ENCODE measurements around the gene GYS1. TPM values are rescaled to one million over a fixed set of nuclear protein-coding genes. Genes with fewer than 3 reads are reported as not detected.

Gene GYS1
- total RNA-seq, 1 donor from 2014 or later = 42.0 TPM

GRCh38 chr19:48992581-48993174 lies 431 bp downstream of the GYS1 start:
- ATAC-seq = peak; percentile 4
- peak; percentile 74 for DNase-seq (ENCODE audit: low spot score)
- intact Hi-C loops (cut with DNase I) = no loop called here

- intact Hi-C loops (cut with DNase I) = no loop called here
- ATAC-seq (peak; percentile 68), DNase-seq (ENCODE audit: low spot score) (peak; percentile 79)
Measured at GRCh38 chr19:48991873-48992580, 1.1 kb downstream of the GYS1 start.

- intact Hi-C loops (cut with DNase I) = no loop called here
- no peak for ATAC-seq
Measured at GRCh38 chr19:48991011-48991609, 2.0 kb downstream of the GYS1 start.

GRCh38 chr19:48990400-48990799 lies 2.7 kb downstream of the GYS1 start:
- no peak for ATAC-seq
- no peak for DNase-seq (ENCODE audit: low spot score)
- intact Hi-C loops (cut with DNase I) = no loop called here

More at GRCh38 chr19:48991011-48991609, 2.0 kb downstream of the GYS1 start:
- no peak for DNase-seq (ENCODE audit: low spot score)

- no peak for DNase-seq (ENCODE audit: low spot score)
- ATAC-seq = no peak
- intact Hi-C loops (cut with DNase I) = no loop called here
Measured at GRCh38 chr19:48989701-48990291, 3.3 kb downstream of the GYS1 start.

- DNase-seq (ENCODE audit: low spot score) = no peak
- intact Hi-C loops (cut with DNase I) = no loop called here
- ATAC-seq = no peak
Measured at GRCh38 chr19:48988860-48989259, 4.2 kb downstream of the GYS1 start.

GRCh38 chr19:48988286-48988685 lies 4.8 kb downstream of the GYS1 start:
- DNase-seq (ENCODE audit: low spot score) = no peak
- intact Hi-C loops (cut with DNase I) = no loop called here
- no peak for ATAC-seq

- ATAC-seq (no peak), DNase-seq (ENCODE audit: low spot score) (no peak)
- intact Hi-C loops (cut with DNase I) = no loop called here
Measured at GRCh38 chr19:48987323-48987722, 5.8 kb downstream of the GYS1 start.

- intact Hi-C loops (cut with DNase I) = no loop called here
- no peak for DNase-seq (ENCODE audit: low spot score)
Measured at GRCh38 chr19:48986211-48986610, 6.9 kb downstream of the GYS1 start.

GRCh38 chr19:48985711-48986110 lies 7.4 kb downstream of the GYS1 start:
- intact Hi-C loops (cut with DNase I) = no loop called here
- no peak for ATAC-seq
- DNase-seq (ENCODE audit: low spot score) = no peak

More at GRCh38 chr19:48986211-48986610, 6.9 kb downstream of the GYS1 start:
- ATAC-seq = no peak

GRCh38 chr19:48982280-48982679 lies 10.8 kb downstream of the GYS1 start:
- DNase-seq (ENCODE audit: low spot score) (no peak), ATAC-seq (no peak)
- intact Hi-C loops (cut with DNase I) = no loop called here

- ATAC-seq (no peak), DNase-seq (ENCODE audit: low spot score) (no peak)
- intact Hi-C loops (cut with DNase I) = no loop called here
Measured at GRCh38 chr19:48977061-48977460, 16.0 kb downstream of the GYS1 start.

- intact Hi-C loops (cut with DNase I) = no loop called here
- DNase-seq (ENCODE audit: low spot score) (no peak), ATAC-seq (no peak)
Measured at GRCh38 chr19:48975947-48976847, 16.9 kb downstream of the GYS1 start.

- DNase-seq (ENCODE audit: low spot score) (peak; percentile 93), ATAC-seq (peak; percentile 58)
- intact Hi-C loops (cut with DNase I) = loop anchor here (2.0 kb wide), 1 partner anchor 176 kb away; no protein-coding TSS in a partner anchor
Measured at GRCh38 chr19:48970923-48971395, 22.1 kb downstream of the GYS1 start.

- intact Hi-C loops (cut with DNase I) = loop anchor here (2.0 kb wide), 1 partner anchor 175 kb away; no protein-coding TSS in a partner anchor
- DNase-seq (ENCODE audit: low spot score) = no peak
- no peak for ATAC-seq
Measured at GRCh38 chr19:48970139-48970766, 22.9 kb downstream of the GYS1 start.

- DNase-seq (ENCODE audit: low spot score) (no peak), ATAC-seq (no peak)
- intact Hi-C loops (cut with DNase I) = loop anchor here (2.0 to 10.0 kb wide), 2 partner anchors 115 to 175 kb away; no protein-coding TSS in a partner anchor
Measured at GRCh38 chr19:48969276-48970138, 23.6 kb downstream of the GYS1 start.

- ATAC-seq (no peak), DNase-seq (ENCODE audit: low spot score) (no peak)
- intact Hi-C loops (cut with DNase I) = loop anchor here (10.0 kb wide), 1 partner anchor 114 kb away; no protein-coding TSS in a partner anchor
Measured at GRCh38 chr19:48968813-48969218, 24.3 kb downstream of the GYS1 start.
